HCT116 (cell line): ENCODE measurements around the gene FAM168A. TPM values are rescaled to one million over a fixed set of nuclear protein-coding genes. Genes with fewer than 3 reads are reported as not detected.

Experiments
- ATAC-seq: fragments of 200-7000 bp; cut with Tn5 transposase; 2 replicates; pipeline ENCODE4 v1.9.1; 2020; ENCODE audit warnings: mild to moderate bottlenecking, moderate library complexity
- BruUV-seq: library from RNA; stranded (reverse); fragments of 400-500 nt; replicated peaks from 2 replicates; lab custom pipeline; 2021; lab: Mats Ljungman, UMichigan
- CTCF ChIA-PET: fragments of 300-600 bp; sonication (Branson Sonifier 250); formaldehyde crosslinking; loops from one replicate; lab custom pipeline; 2021; ENCODE audit warnings: antibody characterized with exemption; lab: Charles Lee
- POLR2A ChIA-PET: fragments of 300-600, 350-600 bp; sonication (Branson Sonifier 250); formaldehyde crosslinking; loops from one replicate; lab custom pipeline; 2021; ENCODE audit warnings: antibody characterized with exemption; lab: Charles Lee
- RAD21 ChIA-PET, 2 experiments: fragments of 300-600 bp; sonication (Branson Sonifier 250); formaldehyde crosslinking; loops; one replicate each; lab custom pipeline; 2023; ENCODE audit warnings: low total read pairs in 2 of 2; ENCODE audit not compliant: uncharacterized antibody in 2 of 2, unreplicated experiment in 2 of 2, low non-redundant PET in 1 of 2; lab: Charles Lee
- DNase-seq: peaks from one replicate; pipeline ENCODE4 v3.0.0-alpha.2; 2010; ENCODE audit warnings: low read depth, low spot score
- H2AFZ ChIP-seq: fragments of 200-600 bp; shearing (Covaris generic), sonication (generic); 2 replicates; pipeline ENCODE4 v1.6.1; 2017; ENCODE audit warnings: low read depth, mixed run types, mixed read lengths, antibody characterized with exemption, low read length; ENCODE audit not compliant: poor library complexity, severe bottlenecking
- H3K27ac ChIP-seq: 2 replicates; pipeline ENCODE4 v1.5.1; 2012; ENCODE audit warnings: low read depth, low read length
- H3K27me3 ChIP-seq: fragments of 200-600 bp; sonication (generic); 2 replicates; pipeline ENCODE4 v1.6.1; 2016; ENCODE audit warnings: mixed run types, low read length, mixed read lengths; ENCODE audit not compliant: insufficient read depth
- H3K36me3 ChIP-seq, 2 experiments: fragments of 200-500 bp in 1 of 2; fragments of 200-600 bp in 1 of 2; sonication (Bioruptor generic) in 1 of 2; sonication (generic) in 1 of 2; 2 replicates each; pipeline versions ENCODE4 v1.5.1 to v1.6.1; 2014 to 2016; ENCODE audit warnings: low read length in 2 of 2, inconsistent platforms in 1 of 2, mixed read lengths in 1 of 2, mixed run types in 1 of 2; ENCODE audit not compliant: insufficient read depth in 2 of 2, control insufficient read depth in 1 of 2
- H3K4me1 ChIP-seq, 2 experiments: fragments of 200-600 bp in 1 of 2; sonication (generic) in 1 of 2; 2 replicates each; pipeline versions ENCODE4 v1.5.1 to v1.6.1; 2012 to 2017; ENCODE audit warnings: low read length in 2 of 2, inconsistent platforms in 1 of 2, mild to moderate bottlenecking in 1 of 2, mixed read lengths in 1 of 2, mixed run types in 1 of 2, moderate library complexity in 1 of 2; ENCODE audit not compliant: insufficient read depth in 2 of 2, control insufficient read depth in 1 of 2
- H3K4me2 ChIP-seq: fragments of 200-600 bp; sonication (generic); 2 replicates; pipeline ENCODE4 v1.6.1; 2017; ENCODE audit warnings: mixed run types, low read length, mixed read lengths
- H3K4me3 ChIP-seq, 2 experiments: fragments of 200-600 bp in 1 of 2; sonication (generic) in 1 of 2; replicated peaks in 1 of 2; 2 replicates each; pipeline ENCODE4 v1.5.1; 2011 to 2016; ENCODE audit warnings: low read length in 2 of 2, control low read depth in 1 of 2, low read depth in 1 of 2, mild to moderate bottlenecking in 1 of 2, mixed read lengths in 1 of 2, mixed run types in 1 of 2
- H3K79me2 ChIP-seq: fragments of 200-600 bp; sonication (generic); 2 replicates; pipeline ENCODE4 v1.6.1; 2017; ENCODE audit warnings: mild to moderate bottlenecking, mixed run types, low read length, moderate library complexity, mixed read lengths; ENCODE audit not compliant: insufficient read depth
- H3K9ac ChIP-seq: fragments of 200-600 bp; sonication (generic); 2 replicates; pipeline ENCODE4 v1.6.1; 2016; ENCODE audit warnings: low read length, mixed read lengths
- H3K9me2 ChIP-seq: fragments of 200-600 bp; sonication (generic), shearing (Covaris generic); 2 replicates; pipeline ENCODE4 v1.6.1; 2017; ENCODE audit warnings: mixed run types, mild to moderate bottlenecking, moderate library complexity; ENCODE audit not compliant: insufficient read depth
- H3K9me3 ChIP-seq, 2 experiments: fragments of 200-500 bp in 1 of 2; fragments of 200-600 bp in 1 of 2; sonication (Bioruptor generic) in 1 of 2; sonication (generic) in 1 of 2; 2 replicates each; pipeline ENCODE4 v1.6.1; 2014 to 2017; ENCODE audit warnings: low read length in 2 of 2, mixed read lengths in 2 of 2, inconsistent platforms in 1 of 2, low read depth in 1 of 2, mild to moderate bottlenecking in 1 of 2, mixed run types in 1 of 2, moderate library complexity in 1 of 2; ENCODE audit not compliant: control insufficient read depth in 1 of 2, insufficient read depth in 1 of 2
- H4K20me1 ChIP-seq: fragments of 200-600 bp; sonication (generic), shearing (Covaris generic); 2 replicates; pipeline ENCODE4 v1.6.1; 2017; ENCODE audit warnings: mixed run types, mild to moderate bottlenecking, moderate library complexity; ENCODE audit not compliant: insufficient read depth
- ATF3 ChIP-seq: IDR thresholded peaks from 2 replicates; pipeline ENCODE4 v1.6.1; 2012
- CEBPB ChIP-seq: IDR thresholded peaks from 2 replicates; pipeline ENCODE4 v1.6.1; 2012; ENCODE audit warnings: low read depth
- CTCF ChIP-seq, 3 experiments: fragments of 200-600 bp in 1 of 3; sonication (generic) in 1 of 3; IDR thresholded peaks in 2 of 3; conservative IDR thresholded peaks in 1 of 3; 2 replicates each; pipeline ENCODE4 v1.5.1; 2012 to 2017; ENCODE audit warnings: low read depth in 2 of 3, low read length in 2 of 3, antibody characterized with exemption in 1 of 3, borderline replicate concordance in 1 of 3, control low read depth in 1 of 3, mild to moderate bottlenecking in 1 of 3, mixed read lengths in 1 of 3, mixed run types in 1 of 3, moderate library complexity in 1 of 3; ENCODE audit not compliant: insufficient read depth in 1 of 3
- ELF1 ChIP-seq: IDR thresholded peaks from 2 replicates; pipeline ENCODE4 v1.6.1; 2012; ENCODE audit warnings: low read depth, borderline replicate concordance
- EZH2 ChIP-seq: fragments of 200-600 bp; sonication (generic); IDR thresholded peaks from 2 replicates; pipeline ENCODE4 v1.6.1; 2017; ENCODE audit warnings: antibody characterized with exemption, mixed run types
- FOSL1 ChIP-seq: IDR thresholded peaks from 2 replicates; pipeline ENCODE4 v1.6.1; 2012; ENCODE audit warnings: low read depth
- JUND ChIP-seq: IDR thresholded peaks from 2 replicates; pipeline ENCODE4 v1.6.1; 2012
- MAX ChIP-seq: IDR thresholded peaks from 2 replicates; pipeline ENCODE4 v1.6.1; 2012
- REST ChIP-seq: IDR thresholded peaks from 2 replicates; pipeline ENCODE4 v1.6.1; 2012; ENCODE audit warnings: low read depth
- SIN3A ChIP-seq: IDR thresholded peaks from 2 replicates; pipeline ENCODE4 v1.6.1; 2012; ENCODE audit warnings: low read depth
- ZBTB33 ChIP-seq: IDR thresholded peaks from 2 replicates; pipeline ENCODE4 v1.6.1; 2011; ENCODE audit warnings: mild to moderate bottlenecking, low read length, moderate library complexity; ENCODE audit not compliant: insufficient replicate concordance; ENCODE audit errors: extremely low read depth
- intact Hi-C: fragments of 100-400 bp; cut with micrococcal nuclease; formaldehyde crosslinking; loops from 2 replicates; pipeline ENCODE4 v1.10.0; 2022
- total RNA-seq: library from RNA; stranded (reverse); gene quantifications from one replicate; pipeline ENCODE4 v1.2.1, GENCODE V29; 2021; ENCODE audit not compliant: unreplicated experiment

FAM168A gene
- total RNA-seq, 1 experiment from 2014 or later = 31.5 TPM

GRCh38 chr11:73454987-73455386 is 142.9 kb downstream of the FAM168A start:
- intact Hi-C loops = no loop called here
- Histone ChIP-seq H3K4me1 (no peaks in the 10 kb centered on the region), H3K9ac (no peak overlapping the region), H3K27me3 (no peaks in the 10 kb centered on the region), H4K20me1 (no peaks in the 10 kb centered on the region)
- CTCF ChIA-PET = no interaction called here
- BruUV-seq = no TSS peak
- ATAC-seq = no peak
- RAD21 ChIA-PET = no interaction called here
- TF ChIP-seq SIN3A = no peak
- TF ChIP-seq REST = no peak
- no peak for TF ChIP-seq ELF1
- TF ChIP-seq MAX = no peak
- TF ChIP-seq ATF3 = no peak
- TF ChIP-seq FOSL1 = no peak
- no peak for TF ChIP-seq EZH2
- TF ChIP-seq ZBTB33 = no peak
- TF ChIP-seq CTCF (IDR thresholded peaks at IDR 0.05 in 2 of 3, conservative IDR thresholded peaks at IDR 0.05 in 1 of 3; ENCODE audit: borderline replicate concordance in 1 of 3, insufficient read depth in 1 of 3, low read depth in 2 of 3, low read length in 2 of 3) = no peak
- TF ChIP-seq CEBPB = no peak
- TF ChIP-seq JUND = no peak
- TF ChIP-seq, all 23 proteins: peak for 0
- Histone ChIP-seq H3K27ac (no peak overlapping the region), H3K9me3 (no peaks in the 10 kb centered on the region), H3K4me3 (no peak overlapping the region), H2AFZ (no peak overlapping the region), H3K79me2 (no peaks in the 10 kb centered on the region), H3K4me2 (no peak overlapping the region), H3K36me3 (no peaks in the 10 kb centered on the region), H3K9me2 (no peaks in the 10 kb centered on the region)
- POLR2A ChIA-PET = no interaction called here
- DNase-seq = no peak
